ENCODE results near the gene MAST3. TPM values are rescaled to one million over a fixed set of nuclear protein-coding genes. Genes with fewer than 3 reads are reported as not detected.

MAST3 gene
- total and polyA plus RNA-seq, 2 donors (not counting 3 experiments of a cell fraction or from before 2014, with no cell fraction given): 1.5 to 2.7 TPM

GRCh38 chr19:18091217-18091608 is 6.4 kb upstream of the MAST3 start:
- DNase-seq (ENCODE audit: low read depth, low spot score): no peak
- no peaks in the 10 kb centered on the region for H3K4me1 ChIP-seq (ENCODE audit: control insufficient read depth, extremely low read depth, insufficient read depth, low read length)
- no TSS peak for BruUV-seq (replicated peaks)
- dilution Hi-C loops (cut with MboI; ENCODE audit: extremely low pct_ligation_motif_present, low sequenced_read_pairs): no loop called here
- no peak for TF ChIP-seq GATA2 (IDR thresholded peaks at IDR 0.05; ENCODE audit: insufficient read depth, insufficient read length, low read depth, low read length)
- no peak for TF ChIP-seq POLR2A (IDR thresholded peaks at IDR 0.05; ENCODE audit: low read depth, low read length)
- TF ChIP-seq, protein P1, sequence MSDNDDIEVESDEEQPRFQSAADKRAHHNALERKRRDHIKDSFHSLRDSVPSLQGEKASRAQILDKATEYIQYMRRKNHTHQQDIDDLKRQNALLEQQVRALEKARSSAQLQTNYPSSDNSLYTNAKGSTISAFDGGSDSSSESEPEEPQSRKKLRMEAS (IDR thresholded peaks at IDR 0.05; ENCODE audit: insufficient read depth, insufficient read length): no peak
- TF ChIP-seq EZH2 (IDR thresholded peaks at IDR 0.05; ENCODE audit: borderline replicate concordance, low read depth, low read length, severe bottlenecking): no peak
- H3K4me2 ChIP-seq (ENCODE audit: insufficient read depth, low read length): no peak overlapping the region
- no peaks in the 10 kb centered on the region for H4K20me1 ChIP-seq (replicated peaks; ENCODE audit: control insufficient read depth, extremely low read depth, insufficient read depth, low read length)
- H3K9ac ChIP-seq (replicated peaks; ENCODE audit: extremely low read depth, insufficient read depth, low read length): no peak overlapping the region
- no peak overlapping the region for H2AFZ ChIP-seq (ENCODE audit: low read depth, low read length)
- no peak overlapping the region for H3K4me3 ChIP-seq (replicated peaks in 1 of 3; ENCODE audit: insufficient read depth in 1 of 3, low read depth in 1 of 3, low read length in 3 of 3)
- H3K27me3 ChIP-seq (ENCODE audit: control insufficient read depth in 2 of 2, insufficient read depth in 2 of 2, low read length in 2 of 2): peaks cover 0 to 3% of the 10 kb centered on the region in 2 experiments
- CTCF ChIA-PET: interaction anchor here (1.2 to 1.4 kb wide), 2 partner anchors 22 to 77 kb away, joined by 3 to 5 read pairs; no protein-coding TSS in a partner anchor
- POLR2A ChIA-PET: no interaction called here
- no peaks in the 10 kb centered on the region for H3K36me3 ChIP-seq (ENCODE audit: control insufficient read depth in 2 of 2, extremely low read depth in 1 of 2, insufficient read depth in 2 of 2, low read length in 2 of 2)
- H3K9me1 ChIP-seq (replicated peaks; ENCODE audit: control insufficient read depth, extremely low read depth, insufficient read depth, low read length): no peaks in the 10 kb centered on the region
- H3K9me3 ChIP-seq (replicated peaks; ENCODE audit: control insufficient read depth, insufficient read depth, low read length): no peaks in the 10 kb centered on the region
- H3K79me2 ChIP-seq (ENCODE audit: control insufficient read depth, insufficient read depth, low read length): no peaks in the 10 kb centered on the region
- no peak overlapping the region for H3K27ac ChIP-seq (ENCODE audit: insufficient read depth, low read depth, low read length)
- intact Hi-C loops (cut with micrococcal nuclease): no loop called here
- FAIRE-seq: no peak

GRCh38 chr19:18093439-18094161 is 4.0 kb upstream of the MAST3 start:
- no peaks in the 10 kb centered on the region for H4K20me1 ChIP-seq (replicated peaks; ENCODE audit: control insufficient read depth, extremely low read depth, insufficient read depth, low read length)
- H3K4me3 ChIP-seq (replicated peaks in 1 of 3; ENCODE audit: insufficient read depth in 1 of 3, low read depth in 1 of 3, low read length in 3 of 3): no peak overlapping the region
- H3K27ac ChIP-seq (ENCODE audit: insufficient read depth, low read depth, low read length): no peak overlapping the region
- H3K9ac ChIP-seq (replicated peaks; ENCODE audit: extremely low read depth, insufficient read depth, low read length): no peak overlapping the region
- no peak overlapping the region for H3K4me2 ChIP-seq (ENCODE audit: insufficient read depth, low read length)
- no peaks in the 10 kb centered on the region for H3K36me3 ChIP-seq (ENCODE audit: control insufficient read depth in 2 of 2, extremely low read depth in 1 of 2, insufficient read depth in 2 of 2, low read length in 2 of 2)
- peaks cover 5% of the 10 kb centered on the region for H3K4me1 ChIP-seq (ENCODE audit: control insufficient read depth, extremely low read depth, insufficient read depth, low read length)
- no peaks in the 10 kb centered on the region for H3K9me3 ChIP-seq (replicated peaks; ENCODE audit: control insufficient read depth, insufficient read depth, low read length)
- no peaks in the 10 kb centered on the region for H3K9me1 ChIP-seq (replicated peaks; ENCODE audit: control insufficient read depth, extremely low read depth, insufficient read depth, low read length)
- H3K79me2 ChIP-seq (ENCODE audit: control insufficient read depth, insufficient read depth, low read length): no peaks in the 10 kb centered on the region
- no peak for FAIRE-seq
- dilution Hi-C loops (cut with MboI; ENCODE audit: extremely low pct_ligation_motif_present, low sequenced_read_pairs) (no loop called here), intact Hi-C loops (cut with micrococcal nuclease) (no loop called here)
- TF ChIP-seq POLR2A (IDR thresholded peaks at IDR 0.05; ENCODE audit: low read depth, low read length): no peak
- TF ChIP-seq JUN (IDR thresholded peaks at IDR 0.05; ENCODE audit: borderline replicate concordance, insufficient read depth, insufficient read length, low read depth): no peak
- TF ChIP-seq, protein P1 (IDR thresholded peaks at IDR 0.05; ENCODE audit: insufficient read depth, insufficient read length): no peak
- TF ChIP-seq MYC (IDR thresholded peaks at IDR 0.05; ENCODE audit: low read depth, low read length): no peak
- no peak for TF ChIP-seq GATA2 (IDR thresholded peaks at IDR 0.05; ENCODE audit: insufficient read depth, insufficient read length, low read depth, low read length)
- no peak for TF ChIP-seq EZH2 (IDR thresholded peaks at IDR 0.05; ENCODE audit: borderline replicate concordance, low read depth, low read length, severe bottlenecking)
- TF ChIP-seq FOS (IDR thresholded peaks at IDR 0.05; ENCODE audit: borderline replicate concordance, insufficient read depth, low read length): no peak
- TF ChIP-seq POLR2AphosphoS5 (IDR thresholded peaks at IDR 0.05; ENCODE audit: insufficient read depth, low read depth, low read length): no peak
- no peak for TF ChIP-seq CTCF (IDR thresholded peaks at IDR 0.05; ENCODE audit: extremely low read depth in 1 of 2, insufficient read depth in 1 of 2, low read depth in 1 of 2, low read length in 2 of 2)
- H2AFZ ChIP-seq (ENCODE audit: low read depth, low read length): no peak overlapping the region
- DNase-seq (ENCODE audit: low read depth, low spot score): no peak
- ChIA-PET POLR2A (no interaction called here), CTCF (interaction anchor here (0.7 kb wide), 1 partner anchor 14 kb away, joined by 3 read pairs; no protein-coding TSS in a partner anchor)
- no TSS peak for BruUV-seq (replicated peaks)
- peaks cover 8 to 9% of the 10 kb centered on the region in 2 experiments for H3K27me3 ChIP-seq (ENCODE audit: control insufficient read depth in 2 of 2, insufficient read depth in 2 of 2, low read length in 2 of 2)

All from endothelial cell of umbilical vein (primary cell).